ENCODE results near the gene TSPAN13.
A peak's percentile ranks its signal among the peaks of the same experiment; 100 is the strongest.

Gene TSPAN13

DNA sequence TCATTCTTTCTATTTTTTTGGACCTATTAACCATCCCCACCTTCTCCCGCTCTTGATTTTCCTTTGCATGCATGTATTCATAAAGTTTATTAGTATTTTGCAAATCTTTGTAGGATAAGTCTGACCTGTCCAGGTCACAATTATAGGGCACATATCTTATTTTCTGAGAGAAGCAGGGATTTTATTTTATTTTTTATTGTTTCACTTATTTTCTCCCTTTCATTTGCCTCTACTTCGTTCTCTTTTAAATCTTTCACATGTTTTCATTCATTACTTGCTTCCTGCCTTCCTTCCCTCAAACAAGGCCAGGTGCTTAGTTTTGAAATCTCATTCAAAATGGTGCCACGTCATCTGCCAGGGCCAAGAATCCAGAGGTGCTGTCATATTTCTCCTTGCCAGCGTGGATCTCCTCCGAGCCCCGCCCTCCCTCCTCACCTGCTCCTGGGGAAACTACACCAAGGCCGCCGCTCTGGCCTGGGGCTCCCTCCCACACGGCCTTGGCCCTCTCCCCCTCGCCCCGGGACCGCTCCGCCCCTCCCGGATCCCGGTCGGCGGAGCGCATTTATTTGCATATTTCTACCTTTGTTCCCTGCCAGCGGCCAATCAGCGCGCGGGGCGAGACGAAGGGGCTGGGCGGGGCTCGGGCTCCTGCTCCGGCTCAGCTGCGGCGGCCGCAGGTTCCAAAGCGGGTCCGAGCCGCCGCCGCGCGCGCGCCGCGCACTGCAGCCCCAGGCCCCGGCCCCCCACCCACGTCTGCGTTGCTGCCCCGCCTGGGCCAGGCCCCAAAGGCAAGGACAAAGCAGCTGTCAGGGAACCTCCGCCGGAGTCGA lies at the start of gene TSPAN13:
TSPAN13 (plus strand) TSS at position 654 of the 830 bp plus-strand sequence. CDS start 213 bp downstream, outside the sequence.
- peak in 6 of 14 donors; percentile 10 to 88 (median 24) for DNase-seq

DNA sequence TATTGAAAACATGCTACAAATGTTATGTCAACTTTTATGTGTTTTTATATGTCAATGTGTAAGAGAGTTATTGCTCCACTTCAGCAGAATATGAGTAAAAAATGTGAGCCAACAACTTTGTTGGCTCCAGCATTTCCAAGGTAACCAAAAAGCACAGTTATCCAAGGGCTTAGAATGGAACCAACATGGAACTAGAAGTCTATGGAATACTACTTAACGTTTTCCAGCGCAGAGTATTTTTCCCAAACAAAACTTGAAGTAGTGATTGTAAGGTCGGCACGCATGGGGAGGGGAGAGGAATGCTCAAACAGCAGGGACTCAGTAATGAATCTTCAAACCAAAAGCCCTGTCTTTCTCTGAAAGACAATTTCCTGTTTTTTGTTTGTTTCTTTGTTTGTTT lies 45.0 kb upstream of the TSPAN13 start:
- no peak for DNase-seq

DNA sequence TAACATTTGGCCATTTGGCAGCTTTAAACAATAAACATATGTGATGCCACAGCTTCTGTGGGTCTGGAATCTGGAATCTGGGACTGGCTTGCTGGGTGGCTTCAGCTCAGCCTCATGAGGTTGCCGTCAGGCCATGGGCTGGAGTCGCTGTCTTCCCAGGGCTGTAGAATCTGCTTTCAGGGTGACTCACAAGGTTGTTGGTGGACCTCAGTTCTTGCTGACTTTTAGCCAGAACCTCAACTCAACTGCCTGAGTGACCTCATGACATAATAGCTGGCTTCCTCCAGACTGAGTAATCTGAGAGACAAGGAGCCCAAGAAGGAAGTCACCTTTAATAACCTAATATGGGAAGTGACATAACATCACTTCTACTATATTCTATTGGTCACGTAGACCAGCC lies 44.6 kb upstream of the TSPAN13 start:
- no peak for DNase-seq

DNA sequence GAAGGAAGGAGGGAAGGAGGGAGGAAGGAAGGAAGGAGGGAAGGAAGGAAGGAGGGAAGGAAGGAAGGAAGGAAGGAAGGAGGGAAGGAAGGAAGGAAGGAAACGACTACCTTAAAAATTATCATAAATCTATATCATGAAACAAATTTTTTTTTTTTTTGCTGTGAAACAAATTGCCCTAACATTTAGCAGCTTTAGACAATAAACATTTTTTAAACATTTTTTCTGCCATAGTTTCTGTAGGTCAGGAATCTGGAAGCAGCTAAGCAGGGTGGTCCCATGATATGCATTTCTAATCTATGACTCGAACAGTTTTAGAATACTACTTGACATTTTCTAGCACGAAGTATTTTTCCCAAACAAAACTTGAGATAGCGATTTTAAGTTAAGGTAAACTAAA lies 42.9 kb upstream of the TSPAN13 start:
- no peak for DNase-seq

DNA sequence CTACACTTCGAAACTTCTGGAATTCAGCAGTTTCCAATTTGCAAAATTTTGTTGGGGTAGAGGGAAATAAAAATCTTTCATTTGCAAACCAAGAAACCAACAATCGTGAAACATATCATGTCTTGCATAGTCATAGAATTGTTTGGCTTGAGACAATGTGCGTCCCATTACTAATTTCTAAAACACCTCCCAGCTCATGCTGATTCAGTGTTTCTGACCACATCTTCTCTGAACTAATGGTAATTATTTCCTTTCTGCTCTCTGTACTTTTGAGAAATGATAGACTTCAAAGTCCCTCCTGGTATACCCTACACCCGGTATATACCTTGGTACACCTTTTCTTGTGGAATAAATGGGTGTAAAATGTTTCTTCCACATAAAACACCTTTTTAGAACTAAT lies 41.8 kb upstream of the TSPAN13 start:
- no peak for DNase-seq

DNA sequence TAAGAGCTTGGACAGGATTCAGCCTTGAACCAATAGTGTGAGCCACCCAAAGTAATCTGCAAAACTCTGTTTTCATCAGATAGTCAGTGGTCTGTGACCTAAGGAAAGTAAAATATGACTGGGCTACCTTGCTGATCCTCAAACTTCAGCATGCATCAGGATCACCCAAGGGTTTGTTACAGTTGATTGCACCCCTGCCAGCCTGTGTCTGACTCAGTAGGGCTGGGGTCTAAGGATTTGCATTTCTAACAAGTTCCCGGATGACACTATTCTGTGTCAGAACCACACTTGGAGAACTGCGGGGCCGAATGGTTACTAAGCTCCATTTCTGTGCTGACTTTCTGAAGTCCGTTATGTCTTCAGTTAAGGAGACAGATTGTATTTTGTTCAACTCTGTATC lies 40.6 kb upstream of the TSPAN13 start:
- no peak for DNase-seq

DNA sequence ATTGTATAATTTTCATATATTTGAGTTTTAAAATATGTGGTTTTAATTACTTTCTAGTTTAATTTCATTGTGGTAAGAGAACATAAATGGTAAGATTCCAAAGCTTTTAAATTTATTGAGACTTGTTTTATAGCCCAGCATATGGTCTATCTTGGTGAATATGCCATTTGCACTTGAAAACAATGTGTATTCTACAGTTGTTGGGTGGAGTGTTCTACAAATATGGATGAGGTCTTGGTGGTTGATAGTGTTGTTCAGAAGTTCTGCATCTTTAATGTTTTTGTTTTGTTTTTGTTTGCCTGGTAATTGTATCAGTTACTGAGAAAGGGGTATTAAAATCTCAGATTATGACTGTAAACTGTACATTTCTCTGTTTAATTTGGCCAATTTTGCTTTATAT lies 37.6 kb upstream of the TSPAN13 start:
- DNase-seq = no peak

DNA sequence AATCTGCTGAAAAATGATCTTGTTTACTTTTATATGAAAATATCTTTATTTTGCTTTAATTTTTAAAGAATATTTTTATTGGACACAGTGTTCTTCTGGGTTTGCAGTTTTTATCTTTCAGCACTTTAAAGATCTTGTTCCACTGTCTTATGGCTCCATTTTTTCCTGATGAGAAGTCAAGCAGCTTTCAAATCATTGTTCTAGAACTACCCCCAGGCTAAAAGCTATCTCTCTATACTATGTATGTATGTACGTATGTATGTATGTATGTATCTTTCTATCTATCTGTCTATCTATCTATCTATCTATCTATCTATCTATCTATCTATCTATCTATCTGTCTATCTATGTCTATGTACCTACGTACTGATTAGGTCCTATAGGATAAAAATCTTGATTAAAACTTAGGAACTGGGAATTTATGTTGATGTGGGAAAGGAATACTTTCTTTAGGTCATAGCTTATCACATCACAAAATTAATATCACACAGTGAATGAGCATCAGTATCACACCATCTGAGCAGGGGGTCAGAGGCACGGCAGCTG lies 35.4 kb upstream of the TSPAN13 start:
- DNase-seq = no peak

DNA sequence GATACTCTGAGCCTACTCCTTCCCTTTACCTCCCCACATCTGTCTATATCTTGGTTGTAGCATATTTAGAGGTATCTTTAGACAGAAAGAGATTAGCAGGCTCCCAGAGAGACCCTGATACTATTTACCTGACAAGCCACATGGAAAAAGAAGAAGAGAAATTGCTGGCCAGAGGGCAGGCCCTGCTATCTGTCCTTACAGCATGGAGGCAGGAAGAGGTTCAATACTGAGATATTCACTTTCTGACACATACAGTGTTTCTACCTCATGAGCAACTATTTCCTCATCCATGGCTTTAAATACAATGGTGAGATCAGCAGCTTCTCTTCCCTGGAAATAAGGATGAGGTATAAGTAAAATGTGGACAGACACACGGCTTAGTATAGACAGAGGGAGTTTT lies 33.9 kb upstream of the TSPAN13 start:
- DNase-seq = no peak

DNA sequence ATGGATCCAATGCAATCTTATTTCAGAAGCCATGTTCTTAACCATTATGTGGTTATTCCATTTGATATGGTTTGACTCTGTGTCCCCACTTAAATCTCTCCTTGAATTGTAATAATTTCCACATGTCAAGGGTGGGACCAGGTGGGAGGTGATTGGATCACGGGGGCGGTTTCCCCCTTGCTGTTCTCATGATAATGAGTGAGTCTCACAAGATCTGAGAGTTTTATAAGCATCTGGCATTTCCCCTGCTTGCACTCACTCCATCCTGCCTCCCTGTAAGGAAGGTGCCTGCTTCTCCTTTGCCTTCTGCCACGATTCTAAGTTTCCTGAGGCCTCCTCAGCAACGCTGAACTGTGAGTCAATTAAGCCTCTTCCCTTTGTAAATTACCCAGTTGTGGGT lies 32.0 kb upstream of the TSPAN13 start:
- DNase-seq = no peak

DNA sequence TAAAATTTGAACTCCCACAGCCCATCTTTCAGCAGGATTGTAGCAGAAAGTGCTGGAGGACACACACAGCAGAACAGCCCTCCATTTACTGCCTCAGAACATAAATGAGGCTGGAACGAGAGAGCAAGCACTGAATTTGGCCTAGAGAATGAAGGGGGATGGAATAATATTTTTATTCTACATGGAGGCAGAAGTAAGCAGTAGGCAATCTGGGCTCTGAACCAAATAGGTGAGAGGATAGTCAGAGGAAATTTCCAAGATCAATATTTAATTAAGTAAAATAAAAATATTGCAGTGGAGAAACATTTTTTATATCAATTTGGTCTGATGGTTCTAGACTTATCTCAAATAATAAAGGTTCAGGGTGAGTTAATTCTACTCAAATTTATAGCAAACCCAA lies 29.2 kb upstream of the TSPAN13 start:
- DNase-seq = no peak

DNA sequence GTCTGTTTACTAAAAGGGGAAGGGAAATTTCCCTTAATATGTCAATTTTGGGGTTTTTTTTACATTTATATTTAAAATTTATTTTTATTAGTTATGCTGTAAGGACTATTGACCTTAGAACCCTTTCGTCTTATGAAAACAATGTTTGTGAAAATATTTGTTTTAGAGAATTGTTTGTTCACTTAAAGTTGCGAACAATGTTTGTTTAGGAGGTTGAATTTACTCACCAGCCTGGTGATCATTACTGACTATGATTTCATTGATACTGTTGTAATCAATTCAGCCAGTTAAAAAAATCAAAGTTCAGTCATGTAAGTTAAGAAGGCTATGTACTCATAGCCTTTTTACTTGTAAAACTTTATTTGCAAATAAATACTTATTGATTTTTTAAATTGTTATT lies 27.4 kb upstream of the TSPAN13 start:
- DNase-seq = no peak

DNA sequence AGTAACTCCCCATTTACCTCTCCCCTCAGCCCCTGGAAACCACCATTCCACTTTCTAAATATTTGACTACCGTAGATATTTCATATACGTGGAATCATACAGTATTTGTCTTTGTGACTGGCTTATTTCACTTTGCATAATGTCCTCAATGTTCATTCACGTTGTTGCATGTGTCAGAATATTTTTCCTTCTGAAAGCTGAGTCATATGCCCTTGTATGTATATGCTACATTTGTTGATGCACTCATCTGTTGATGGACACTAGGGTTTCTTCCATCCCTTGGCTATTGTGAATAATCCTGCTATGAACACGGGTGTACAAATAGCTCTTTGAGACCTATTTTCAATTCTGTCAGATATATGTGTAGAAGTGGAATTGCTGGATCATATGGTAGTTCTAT lies 25.8 kb upstream of the TSPAN13 start:
- no peak for DNase-seq

DNA sequence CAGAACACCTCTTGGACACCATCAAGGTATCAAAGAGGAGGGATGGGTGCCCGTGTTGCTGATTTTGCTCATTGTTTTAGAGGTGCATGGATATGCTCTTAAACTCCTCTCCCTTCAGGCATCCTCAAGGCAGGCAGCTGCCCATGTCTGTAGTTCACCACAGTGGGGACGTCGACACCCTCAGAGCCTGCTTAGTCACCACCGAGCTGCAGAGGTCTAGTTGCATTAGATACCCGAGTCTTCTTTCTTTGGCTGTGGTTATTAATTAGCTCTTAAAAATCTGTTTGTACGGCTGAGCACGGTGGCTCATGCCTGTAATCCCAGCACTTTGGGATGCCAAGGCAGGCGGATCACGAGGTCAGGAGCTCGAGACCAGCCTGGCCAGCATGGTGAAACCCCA lies 24.7 kb upstream of the TSPAN13 start:
- DNase-seq = no peak

DNA sequence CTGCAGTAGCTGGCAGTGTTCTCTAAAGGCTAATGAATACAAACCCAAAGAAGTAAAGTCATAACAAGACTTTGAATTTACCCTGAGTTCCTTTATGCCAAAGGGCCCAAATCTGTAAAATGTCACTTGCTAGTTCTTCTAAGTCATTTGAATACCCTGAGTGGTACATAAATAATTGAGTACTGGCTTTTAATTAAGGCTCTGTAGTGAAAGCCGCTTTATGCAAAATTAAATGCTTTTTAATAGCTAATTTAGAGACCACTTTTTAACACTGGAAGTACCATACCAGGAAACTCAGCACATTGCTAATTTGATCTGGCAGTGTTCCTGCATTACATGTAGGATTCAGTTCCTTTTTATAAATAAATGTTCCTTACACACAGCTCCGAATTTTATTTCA lies 24.0 kb upstream of the TSPAN13 start:
- no peak for DNase-seq

DNA sequence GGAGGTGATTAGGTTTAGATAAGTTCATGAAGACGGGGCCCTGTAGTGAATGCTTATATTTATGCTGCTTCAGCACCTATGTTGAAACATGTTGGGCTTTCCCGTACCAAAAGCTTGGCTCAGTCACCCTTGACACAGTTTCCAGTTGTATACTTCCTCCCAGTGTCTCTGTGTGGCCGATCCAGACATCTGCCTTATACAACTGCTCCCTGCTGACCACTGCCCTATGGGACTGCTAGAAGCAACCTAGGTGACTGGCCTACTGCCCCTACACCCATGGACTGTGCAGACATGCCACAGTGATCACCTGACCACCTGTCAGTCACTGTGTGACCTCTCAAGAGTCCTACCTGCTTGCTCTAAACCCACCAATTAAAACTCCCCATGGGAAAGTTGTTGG lies 22.6 kb upstream of the TSPAN13 start:
- DNase-seq = no peak

DNA sequence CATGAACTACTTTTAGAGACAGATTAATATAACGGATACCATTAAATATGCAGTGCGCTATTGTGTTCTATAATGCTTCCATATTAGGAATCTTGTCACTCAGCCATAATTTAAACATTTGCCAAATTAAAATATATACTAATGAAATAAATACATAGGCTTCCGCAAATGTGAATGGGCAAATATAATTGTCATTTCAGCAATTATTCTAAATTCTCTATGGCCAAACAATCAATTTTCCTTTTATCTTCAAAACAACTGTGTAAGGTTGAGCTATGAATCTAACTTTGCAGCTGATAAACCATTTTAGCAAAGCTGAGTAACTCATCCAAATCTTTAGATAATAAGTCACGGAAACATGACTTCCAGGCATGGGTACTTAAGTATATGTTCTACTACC lies 20.7 kb upstream of the TSPAN13 start:
- no peak for DNase-seq

DNA sequence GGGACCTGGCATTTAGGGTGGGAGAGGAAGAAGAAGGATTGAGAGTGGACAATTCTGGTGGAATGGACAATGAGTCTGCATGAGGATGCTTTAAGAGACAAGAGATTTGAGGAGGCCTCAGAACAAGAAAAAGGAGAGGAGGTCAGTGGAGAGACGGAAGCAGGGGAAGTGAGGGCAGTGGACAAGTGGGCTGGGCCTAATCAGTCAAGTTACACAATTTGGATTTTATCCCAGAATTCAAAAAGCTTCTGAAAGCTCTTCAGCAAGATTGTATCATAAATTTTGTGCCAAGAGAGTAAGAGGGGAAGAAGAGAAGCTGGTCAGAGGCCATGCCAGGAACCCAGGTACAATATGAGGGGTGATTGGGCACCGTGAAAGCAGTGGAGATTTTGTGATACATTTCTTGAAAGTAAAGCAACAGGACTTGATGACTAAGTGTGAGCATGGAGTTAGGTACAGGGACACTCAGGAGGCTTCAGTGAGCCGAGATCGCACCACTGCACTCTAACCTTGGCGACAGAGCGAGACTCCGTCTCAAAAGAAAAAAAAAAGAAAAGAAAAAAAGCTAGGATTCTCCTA lies 19.3 kb upstream of the TSPAN13 start:
- DNase-seq = no peak

DNA sequence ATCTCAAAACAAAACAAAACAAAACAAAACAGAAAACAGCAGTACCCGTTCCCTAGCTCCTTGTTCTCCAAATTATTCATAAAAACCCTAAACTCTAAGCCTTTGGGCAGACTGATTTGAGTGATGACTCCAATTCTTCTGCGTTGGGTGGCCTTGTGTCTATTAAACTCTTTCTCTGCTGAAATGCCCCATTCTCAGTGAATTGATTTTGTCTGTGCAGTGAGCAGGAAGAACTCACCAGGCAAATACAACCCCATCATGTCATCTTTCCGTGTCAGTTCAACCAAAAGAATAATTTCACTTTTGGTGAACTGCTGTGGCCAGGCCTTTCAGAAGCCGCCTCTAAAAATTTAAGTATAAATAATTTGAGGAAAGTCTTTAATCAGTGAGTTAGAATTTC lies 18.5 kb upstream of the TSPAN13 start:
- no peak for DNase-seq

DNA sequence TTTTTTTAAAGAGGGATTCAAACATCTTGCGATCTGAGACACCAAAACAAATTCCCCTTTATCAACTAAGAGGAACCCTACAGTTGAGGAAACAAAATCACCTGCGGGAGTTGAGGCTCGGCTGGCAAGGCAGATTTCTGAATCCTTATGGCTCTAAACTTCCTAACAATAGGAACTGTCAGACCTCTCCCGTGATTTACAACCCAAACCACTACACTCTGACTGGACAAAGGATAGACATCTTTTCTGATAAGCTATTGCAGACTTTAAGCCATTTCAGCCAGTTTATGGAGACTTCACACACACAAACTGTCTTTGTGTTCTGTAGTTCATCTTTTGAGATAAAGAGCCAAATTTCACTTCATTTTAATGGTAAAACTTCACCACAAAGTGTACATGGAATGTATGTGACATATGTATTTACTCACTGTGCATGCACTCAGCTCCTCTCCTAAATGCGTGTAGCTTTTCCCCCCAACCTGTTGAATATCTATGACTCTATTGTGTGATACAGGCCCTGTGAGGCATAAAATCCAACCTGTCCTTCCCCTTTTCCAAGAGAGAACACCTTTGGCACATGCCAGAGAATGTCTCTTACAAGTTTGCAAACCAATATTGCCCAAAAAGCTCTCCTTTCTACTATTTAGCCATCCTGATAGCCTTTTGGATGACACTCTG lies 15.4 kb upstream of the TSPAN13 start:
- no peak for DNase-seq

DNA sequence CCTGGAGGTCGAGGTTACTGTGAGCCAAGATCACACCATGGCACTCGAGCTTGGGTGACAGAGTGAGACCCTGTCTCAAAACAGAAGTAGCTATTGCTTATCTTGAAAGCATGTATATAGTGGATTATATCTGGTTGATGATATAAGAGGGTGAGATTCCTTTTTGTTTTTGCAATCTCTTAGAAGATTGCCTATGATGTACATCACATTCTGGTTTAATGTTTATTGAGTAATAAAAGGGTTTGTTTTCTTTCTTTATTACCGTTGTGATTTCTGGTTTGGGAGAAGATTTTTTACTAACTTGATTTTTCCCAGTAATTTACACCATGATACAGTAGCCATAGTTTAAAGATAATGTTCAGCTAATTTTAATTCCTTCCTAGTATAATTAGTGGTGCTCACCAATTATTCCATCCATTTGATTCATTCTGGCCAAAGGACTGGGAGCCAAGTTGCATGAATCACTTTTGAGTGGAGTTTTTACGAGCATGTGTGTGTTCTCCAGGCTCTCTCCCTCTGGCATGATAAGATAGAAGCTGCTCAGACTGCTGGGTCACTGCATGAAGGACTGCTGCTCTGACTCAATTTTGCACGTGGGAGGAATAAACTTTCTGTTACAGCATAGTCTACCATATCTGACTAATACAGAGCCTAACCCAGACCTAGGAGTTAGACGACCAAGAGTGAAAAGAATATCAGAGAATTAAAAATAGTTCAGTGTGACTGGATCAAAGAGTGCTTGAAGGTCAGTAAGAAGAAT lies 13.5 kb upstream of the TSPAN13 start:
- no peak for DNase-seq

DNA sequence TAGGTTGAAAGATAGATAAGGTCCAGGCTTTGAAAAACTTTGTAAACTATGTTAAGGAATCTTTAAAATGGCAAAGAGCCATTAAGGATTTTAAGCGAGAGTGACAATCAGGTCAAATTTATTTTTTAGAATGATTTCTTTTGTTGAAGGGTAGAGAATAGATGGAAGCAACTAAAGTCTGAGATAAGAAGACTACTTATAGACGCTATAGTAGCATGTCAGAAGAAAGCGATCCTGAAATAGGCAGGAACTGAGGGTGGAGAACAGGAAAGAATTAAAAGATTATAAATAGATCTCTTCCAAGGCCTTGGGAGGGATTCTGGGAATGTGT lies 13.0 kb upstream of the TSPAN13 start:
- DNase-seq = no peak

DNA sequence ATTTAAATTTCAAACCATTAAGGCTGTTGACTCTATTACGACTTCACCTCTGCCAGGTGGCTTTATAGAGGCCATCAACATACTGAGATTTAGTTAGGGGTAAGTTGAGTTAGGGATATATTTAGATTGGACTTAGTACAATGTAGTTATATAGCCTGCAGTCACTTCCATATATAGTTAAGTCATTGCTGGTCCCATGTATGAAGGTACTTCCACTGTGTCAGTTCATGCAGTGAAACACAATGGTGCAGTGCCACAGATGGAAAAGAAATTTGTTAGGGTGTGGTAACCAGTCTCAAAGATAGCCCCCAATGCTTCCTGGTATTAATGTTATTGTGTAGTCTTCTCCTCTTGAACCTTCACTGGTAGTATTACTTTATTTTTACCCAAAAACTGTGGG lies 12.6 kb upstream of the TSPAN13 start:
- no peak for DNase-seq
